HG03159 (cell line): Measurements from ENCODE around the gene FGF14.
A peak's percentile ranks its signal among the peaks of the same experiment; 100 is the strongest.
"Not testable (repeated sequence)": the region's sequence is repeated elsewhere in the genome, so short reads cannot be mapped to it uniquely, and the experiment has no call there.

Source experiments
- ATAC-seq: cut with Tn5 transposase; IDR thresholded peaks from one replicate; pipeline ENCODE4 v1.9.1; 2021; ENCODE audit warnings: mild to moderate bottlenecking, moderate library complexity; ENCODE audit not compliant: unreplicated experiment

The FGF14 gene

GRCh38 chr13:101892296-101892695 lies 509.6 kb downstream of the FGF14 start:
- ATAC-seq, result no peak

GRCh38 chr13:101881593-101881992 lies 520.3 kb downstream of the FGF14 start:
- ATAC-seq, result no peak

GRCh38 chr13:101880581-101880980 lies 521.3 kb downstream of the FGF14 start:
- ATAC-seq, result no peak

GRCh38 chr13:101876951-101877350 lies 524.9 kb downstream of the FGF14 start:
- ATAC-seq, result no peak

- ATAC-seq, result no peak
Observed at GRCh38 chr13:101875717-101876393, 526.0 kb downstream of the FGF14 start.

- no peak for ATAC-seq
Observed at GRCh38 chr13:101875091-101875490, 526.8 kb downstream of the FGF14 start.

GRCh38 chr13:101869553-101869952 lies 532.3 kb downstream of the FGF14 start:
- ATAC-seq, result peak; percentile 95

GRCh38 chr13:101868585-101869469 lies 533.0 kb downstream of the FGF14 start:
- ATAC-seq, result peak; percentile 49

- ATAC-seq, result no peak
Observed at GRCh38 chr13:101866889-101867581, 534.8 kb downstream of the FGF14 start.

GRCh38 chr13:101858860-101859259 lies 543.0 kb downstream of the FGF14 start:
- ATAC-seq, result no peak

- no peak for ATAC-seq
Observed at GRCh38 chr13:101846701-101847100, 555.1 kb downstream of the FGF14 start.

GRCh38 chr13:101846249-101846648 lies 555.6 kb downstream of the FGF14 start:
- no peak for ATAC-seq

GRCh38 chr13:101845245-101846020 lies 556.4 kb downstream of the FGF14 start:
- no peak for ATAC-seq

GRCh38 chr13:101841698-101842097 lies 560.1 kb downstream of the FGF14 start:
- ATAC-seq, result no peak

- no peak for ATAC-seq
Observed at GRCh38 chr13:101838323-101838722, 563.5 kb downstream of the FGF14 start.

GRCh38 chr13:101837778-101838177 lies 564.1 kb downstream of the FGF14 start:
- ATAC-seq, result not testable (repeated sequence)

- ATAC-seq, result no peak
Observed at GRCh38 chr13:101837288-101837687, 564.6 kb downstream of the FGF14 start.

- ATAC-seq, result no peak
Observed at GRCh38 chr13:101835920-101836319, 565.9 kb downstream of the FGF14 start.

GRCh38 chr13:101833671-101834070 lies 568.2 kb downstream of the FGF14 start:
- no peak for ATAC-seq

GRCh38 chr13:101830035-101830434 lies 571.8 kb downstream of the FGF14 start:
- no peak for ATAC-seq

GRCh38 chr13:101829484-101829883 lies 572.4 kb downstream of the FGF14 start:
- ATAC-seq, result no peak
